GM12891 (cell line): ENCODE measurements around the gene GASK1B.

ENCODE experiments used
- POLR2A ChIP-seq: IDR thresholded peaks from 2 replicates; pipeline ENCODE4 v1.6.1; 2011; ENCODE audit warnings: low read depth, low read length, control low read depth
- POLR2AphosphoS5 ChIP-seq: IDR thresholded peaks from 2 replicates; pipeline ENCODE4 v1.6.1; 2011; ENCODE audit warnings: low read depth, low read length, control low read depth
- SPI1 ChIP-seq: IDR thresholded peaks from 2 replicates; pipeline ENCODE4 v1.6.1; 2011; ENCODE audit warnings: low read depth, low read length, control low read depth
- TAF1 ChIP-seq: IDR thresholded peaks from 2 replicates; pipeline ENCODE4 v1.6.1; 2011; ENCODE audit warnings: low read depth, low read length, control low read depth

- TF ChIP-seq SPI1 (no peak), TAF1 (no peak), POLR2AphosphoS5 (no peak), POLR2A (no peak)
Measured at GRCh38 chr4:158147151-158147550, 25.7 kb downstream of the GASK1B start.
